H9 (cell line): ENCODE data around the gene GRK4. TPM values are rescaled to one million over a fixed set of nuclear protein-coding genes. Genes with fewer than 3 reads are reported as not detected.

ENCODE experiments used
- DNase-seq: peaks from one replicate; pipeline ENCODE4 v3.0.0-alpha.2; 2017
- H2AFZ ChIP-seq: one replicate; pipeline ENCODE4 v1.6.1; 2013; ENCODE audit warnings: mild to moderate bottlenecking, low read length, control low read depth, moderate library complexity
- H2AK5ac ChIP-seq: 2 replicates; pipeline ENCODE4 v1.6.1; 2013; ENCODE audit warnings: low read length, control low read depth, mixed read lengths; ENCODE audit not compliant: insufficient read length
- H2BK120ac ChIP-seq: one replicate; pipeline ENCODE4 v1.6.1; 2013; ENCODE audit warnings: low read depth, mild to moderate bottlenecking, low read length, control low read depth, inconsistent platforms; ENCODE audit not compliant: poor library complexity, severe bottlenecking
- H2BK12ac ChIP-seq: 2 replicates; pipeline ENCODE4 v1.6.1; 2013; ENCODE audit warnings: low read length, control low read depth, mixed read lengths, low read depth; ENCODE audit not compliant: insufficient read length
- H2BK15ac ChIP-seq: 2 replicates; pipeline ENCODE4 v1.6.1; 2013; ENCODE audit warnings: low read depth, low read length, control low read depth
- H2BK20ac ChIP-seq: one replicate; pipeline ENCODE4 v1.6.1; 2013; ENCODE audit warnings: low read depth, mild to moderate bottlenecking, low read length, control low read depth, inconsistent platforms; ENCODE audit not compliant: poor library complexity, severe bottlenecking
- H2BK5ac ChIP-seq: 2 replicates; pipeline ENCODE4 v1.6.1; 2013; ENCODE audit warnings: low read length, control low read depth, mixed read lengths; ENCODE audit not compliant: insufficient read length
- H3K14ac ChIP-seq: 2 replicates; pipeline ENCODE4 v1.6.1; 2013; ENCODE audit warnings: low read length, control low read depth; ENCODE audit not compliant: insufficient read depth
- H3K18ac ChIP-seq: 2 replicates; pipeline ENCODE4 v1.6.1; 2013; ENCODE audit warnings: low read depth, mild to moderate bottlenecking, mixed read lengths, low read length, control low read depth; ENCODE audit not compliant: insufficient read length
- H3K23ac ChIP-seq: 2 replicates; pipeline ENCODE4 v1.6.1; 2013; ENCODE audit warnings: low read length, control low read depth, mixed read lengths, low read depth; ENCODE audit not compliant: insufficient read length
- H3K23me2 ChIP-seq: 2 replicates; pipeline ENCODE4 v1.6.1; 2013; ENCODE audit warnings: low read depth, mild to moderate bottlenecking, mixed read lengths, low read length, control low read depth; ENCODE audit not compliant: insufficient read length, poor library complexity, severe bottlenecking
- H3K27ac ChIP-seq: 2 replicates; pipeline ENCODE4 v1.5.1; 2013; ENCODE audit warnings: low read length, control low read depth, mixed read lengths, low read depth; ENCODE audit not compliant: insufficient read length
- H3K27me3 ChIP-seq: 2 replicates; pipeline ENCODE4 v1.6.1; 2013; ENCODE audit warnings: low read length, control low read depth, inconsistent platforms; ENCODE audit not compliant: insufficient read depth
- H3K4ac ChIP-seq: 2 replicates; pipeline ENCODE4 v1.6.1; 2013; ENCODE audit warnings: low read depth, mild to moderate bottlenecking, control low read depth, inconsistent platforms, low read length, moderate library complexity
- H3K4me1 ChIP-seq: 2 replicates; pipeline ENCODE4 v1.6.1; 2013; ENCODE audit warnings: low read length, control low read depth, inconsistent platforms; ENCODE audit not compliant: insufficient read depth
- H3K4me2 ChIP-seq: 2 replicates; pipeline ENCODE4 v1.6.1; 2013; ENCODE audit warnings: low read length, control low read depth, mixed read lengths; ENCODE audit not compliant: insufficient read length, insufficient read depth
- H3K56ac ChIP-seq: 2 replicates; pipeline ENCODE4 v1.6.1; 2013; ENCODE audit warnings: low read depth, mild to moderate bottlenecking, mixed read lengths, low read length, control low read depth; ENCODE audit not compliant: insufficient read length
- H3K79me1 ChIP-seq: 2 replicates; pipeline ENCODE4 v1.6.1; 2013; ENCODE audit warnings: low read depth, mild to moderate bottlenecking, moderate library complexity, low read length, control low read depth, inconsistent platforms; ENCODE audit not compliant: insufficient read depth, poor library complexity, severe bottlenecking
- H3K79me2 ChIP-seq: 2 replicates; pipeline ENCODE4 v1.6.1; 2013; ENCODE audit warnings: low read length, control low read depth, inconsistent platforms; ENCODE audit not compliant: insufficient read depth
- H3K9ac ChIP-seq: 2 replicates; pipeline ENCODE4 v1.6.1; 2013; ENCODE audit warnings: low read length, control low read depth, mixed read lengths; ENCODE audit not compliant: insufficient read length; ENCODE audit errors: extremely low read depth
- H3K9me3 ChIP-seq: one replicate; pipeline ENCODE4 v1.6.1; 2013; ENCODE audit warnings: low read depth, low read length, inconsistent platforms; ENCODE audit not compliant: control insufficient read depth
- H3T11ph ChIP-seq: one replicate; pipeline ENCODE4 v1.6.1; 2013; ENCODE audit warnings: mild to moderate bottlenecking, low read length, control low read depth, inconsistent platforms
- H4K20me1 ChIP-seq: one replicate; pipeline ENCODE4 v1.6.1; 2013; ENCODE audit not compliant: control insufficient read depth, insufficient read length, insufficient read depth
- H4K5ac ChIP-seq: 2 replicates; pipeline ENCODE4 v1.6.1; 2013; ENCODE audit warnings: low read depth, mild to moderate bottlenecking, mixed read lengths, low read length, control low read depth; ENCODE audit not compliant: insufficient read length
- H4K8ac ChIP-seq: replicated peaks from 2 replicates; pipeline ENCODE4 v1.6.1; 2013; ENCODE audit warnings: low read length, control low read depth, mixed read lengths, low read depth; ENCODE audit not compliant: insufficient read length
- H4K91ac ChIP-seq: 2 replicates; pipeline ENCODE4 v1.6.1; 2013; ENCODE audit warnings: low read depth, mild to moderate bottlenecking, moderate library complexity, mixed read lengths, low read length, control low read depth; ENCODE audit not compliant: insufficient read length
- H3K27ac Mint-ChIP-seq, 3 experiments: 2 replicates in 2 of 3; 3 replicates in 1 of 3; pipeline ENCODE4 v1.8.0; 2020 to 2021; ENCODE audit warnings: mixed read lengths in 3 of 3, mild to moderate bottlenecking in 1 of 3, moderate library complexity in 1 of 3
- H3K27me3 Mint-ChIP-seq: 2 replicates; pipeline ENCODE4 v1.8.0; 2021; ENCODE audit warnings: low read depth, mild to moderate bottlenecking, moderate library complexity, mixed read lengths
- H3K36me3 Mint-ChIP-seq, 3 experiments: 2 replicates in 2 of 3; 3 replicates in 1 of 3; pipeline ENCODE4 v1.8.0; 2020 to 2021; ENCODE audit warnings: low read depth in 3 of 3, mixed read lengths in 3 of 3; ENCODE audit not compliant: insufficient read depth in 1 of 3
- H3K4me1 Mint-ChIP-seq, 2 experiments: 2 replicates each; pipeline ENCODE4 v1.8.0; 2020; ENCODE audit warnings: mixed read lengths in 2 of 2
- H3K4me3 Mint-ChIP-seq, 2 experiments: 2 replicates in 1 of 2; 3 replicates in 1 of 2; pipeline ENCODE4 v1.8.0; 2020 to 2021; ENCODE audit warnings: mild to moderate bottlenecking in 2 of 2, mixed read lengths in 2 of 2, moderate library complexity in 1 of 2
- H3K9me3 Mint-ChIP-seq, 2 experiments: 2 replicates in 1 of 2; 3 replicates in 1 of 2; pipeline ENCODE4 v1.8.0; 2020; ENCODE audit warnings: mild to moderate bottlenecking in 2 of 2, mixed read lengths in 2 of 2, moderate library complexity in 1 of 2
- WGBS: extraction: QIAGEN DNeasy Blood & Tissue Kit; methylation state at CpG from one replicate; pipeline ENCODE4 v1.1.7; 2013; ENCODE audit warnings: missing lambda C conversion rate, low lambda C conversion rate, mixed read lengths; ENCODE audit not compliant: insufficient read length; ENCODE audit errors: extremely low coverage; 5-methylcytosine and 5-hydroxymethylcytosine counted together
- total RNA-seq: library from RNA; stranded (reverse); gene quantifications from 2 replicates; pipeline ENCODE4 v1.2.1, GENCODE V29; 2021
- TF ChIP-seq, protein P1 (sequence below): fragments of 200-600 bp; sonication (generic); conservative IDR thresholded peaks from 3 replicates; pipeline ENCODE4 v1.8.0; 2021; ENCODE audit warnings: antibody characterized with exemption, mild to moderate bottlenecking

GRK4 gene
- total RNA-seq, 1 experiment from 2014 or later: 4.8 TPM

DNA sequence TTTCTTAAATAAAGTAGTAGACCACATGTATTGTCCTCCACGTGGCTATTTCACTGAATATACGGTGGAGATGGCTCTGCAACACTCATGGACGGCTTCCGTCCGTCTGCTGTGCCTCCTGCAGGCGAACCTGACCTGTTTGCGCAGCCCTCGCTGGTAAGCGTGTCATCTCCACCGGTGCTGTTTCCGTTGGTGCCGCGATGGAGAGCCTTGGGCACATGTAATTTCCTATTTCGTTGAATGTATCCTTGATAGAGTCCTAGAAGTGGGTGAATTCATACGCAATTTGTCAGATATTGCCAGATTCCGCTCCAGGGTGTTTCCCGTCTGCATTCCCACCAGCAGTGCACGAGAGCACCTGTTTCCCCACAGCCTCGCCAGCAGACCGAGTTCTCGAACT is 62.5 kb downstream of the GRK4 start:
- Histone ChIP-seq H2AFZ (no peak overlapping the region), H3K23me2 (no peaks in the 10 kb centered on the region), H3K79me2 (no peaks in the 10 kb centered on the region), H4K20me1 (no peaks in the 10 kb centered on the region), H2BK120ac (no peak overlapping the region), H4K5ac (no peak overlapping the region), H2BK20ac (no peak overlapping the region), H3T11ph (no peak overlapping the region), H2BK5ac (no peak overlapping the region), H3K23ac (no peak overlapping the region), H3K4me1 (no peaks in the 10 kb centered on the region), H3K4ac (no peak overlapping the region), H2BK12ac (no peak overlapping the region), H4K8ac (no peak overlapping the region), H2BK15ac (no peak overlapping the region), H3K4me2 (no peak overlapping the region), H2AK5ac (no peak overlapping the region), H4K91ac (no peak overlapping the region), H3K79me1 (no peaks in the 10 kb centered on the region), H3K27me3 (no peaks in the 10 kb centered on the region), H3K14ac (no peak overlapping the region), H3K56ac (no peak overlapping the region), H3K27ac (no peak overlapping the region), H3K9ac (no peak overlapping the region), H3K9me3 (no peaks in the 10 kb centered on the region), H3K18ac (no peak overlapping the region)
- Mint-ChIP-seq H3K4me1 (peaks cover 5 to 6% of the 10 kb centered on the region in 2 experiments), H3K27me3 (peaks cover 5% of the 10 kb centered on the region; the same call in 1 of the 2 replicates), H3K9me3 (no peaks in the 10 kb centered on the region; a peak in 1 of 5 replicates), H3K36me3 (0 out of 7 replicates have a peak, but pooled peaks cover 0 to 2% (median 0%) of the 10 kb centered on the region in 3 experiments), H3K4me3 (no peak overlapping the region), H3K27ac (no peak overlapping the region)
- no CpG with 5 or more reads among the region's 21 CpGs for WGBS
- no peak for DNase-seq
- TF ChIP-seq, protein P1, sequence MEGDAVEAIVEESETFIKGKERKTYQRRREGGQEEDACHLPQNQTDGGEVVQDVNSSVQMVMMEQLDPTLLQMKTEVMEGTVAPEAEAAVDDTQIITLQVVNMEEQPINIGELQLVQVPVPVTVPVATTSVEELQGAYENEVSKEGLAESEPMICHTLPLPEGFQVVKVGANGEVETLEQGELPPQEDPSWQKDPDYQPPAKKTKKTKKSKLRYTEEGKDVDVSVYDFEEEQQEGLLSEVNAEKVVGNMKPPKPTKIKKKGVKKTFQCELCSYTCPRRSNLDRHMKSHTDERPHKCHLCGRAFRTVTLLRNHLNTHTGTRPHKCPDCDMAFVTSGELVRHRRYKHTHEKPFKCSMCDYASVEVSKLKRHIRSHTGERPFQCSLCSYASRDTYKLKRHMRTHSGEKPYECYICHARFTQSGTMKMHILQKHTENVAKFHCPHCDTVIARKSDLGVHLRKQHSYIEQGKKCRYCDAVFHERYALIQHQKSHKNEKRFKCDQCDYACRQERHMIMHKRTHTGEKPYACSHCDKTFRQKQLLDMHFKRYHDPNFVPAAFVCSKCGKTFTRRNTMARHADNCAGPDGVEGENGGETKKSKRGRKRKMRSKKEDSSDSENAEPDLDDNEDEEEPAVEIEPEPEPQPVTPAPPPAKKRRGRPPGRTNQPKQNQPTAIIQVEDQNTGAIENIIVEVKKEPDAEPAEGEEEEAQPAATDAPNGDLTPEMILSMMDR: no peak
